HepG2 (cell line): ENCODE results near the gene HLA-DMB. TPM values are rescaled to one million over a fixed set of nuclear protein-coding genes. Genes with fewer than 3 reads are reported as not detected.

ENCODE experiments used
- BCL6 ChIP-seq: IDR thresholded peaks from 2 replicates; pipeline ENCODE4 v1.6.1; 2016; ENCODE audit warnings: missing genetic modification reagents, missing compliant biosample characterization
- HNRNPLL ChIP-seq: fragments of 200-400 bp; formaldehyde crosslinking; IDR thresholded peaks from 2 replicates; pipeline ENCODE4 v1.6.1; 2017; ENCODE audit warnings: mild to moderate bottlenecking, low read depth, low read length; ENCODE audit not compliant: poor library complexity, severe bottlenecking
- HOXA5 ChIP-seq: sonication (generic); formaldehyde crosslinking; IDR thresholded peaks from 2 replicates; pipeline ENCODE4 v1.4.0; 2020; ENCODE audit warnings: missing genetic modification reagents
- MEF2D ChIP-seq: sonication (generic); formaldehyde crosslinking; IDR thresholded peaks from 2 replicates; pipeline ENCODE4 v1.5.1; 2020; ENCODE audit warnings: mild to moderate bottlenecking, missing genetic modification reagents
- MEIS1 ChIP-seq: sonication (generic); formaldehyde crosslinking; IDR thresholded peaks from 2 replicates; pipeline ENCODE4 v1.9.0; 2021; ENCODE audit warnings: mild to moderate bottlenecking, missing genetic modification reagents, moderate library complexity, borderline replicate concordance
- NCOA1 ChIP-seq: sonication (generic); formaldehyde crosslinking; IDR thresholded peaks from 2 replicates; pipeline ENCODE4 v1.9.0; 2021; ENCODE audit warnings: missing genetic modification reagents
- NFE2 ChIP-seq: sonication (generic); formaldehyde crosslinking; IDR thresholded peaks from 2 replicates; pipeline ENCODE4 v1.4.0; 2020; ENCODE audit warnings: missing genetic modification reagents
- RXRA ChIP-seq: sonication (generic); formaldehyde crosslinking; IDR thresholded peaks from 2 replicates; pipeline ENCODE4 v1.5.1; 2020; ENCODE audit warnings: missing genetic modification reagents
- RXRB ChIP-seq: IDR thresholded peaks from 2 replicates; pipeline ENCODE4 v1.6.1; 2016; ENCODE audit warnings: borderline replicate concordance, missing genetic modification reagents, missing compliant biosample characterization
- SP2 ChIP-seq: sonication (generic); formaldehyde crosslinking; IDR thresholded peaks from 2 replicates; pipeline ENCODE4 v1.5.1; 2020; ENCODE audit warnings: mild to moderate bottlenecking, missing genetic modification reagents
- ZBTB3 ChIP-seq: sonication (generic); formaldehyde crosslinking; IDR thresholded peaks from 2 replicates; pipeline ENCODE4 v1.4.0; 2020; ENCODE audit warnings: low read depth, mild to moderate bottlenecking, moderate library complexity, missing genetic modification reagents, borderline replicate concordance
- ZKSCAN1 ChIP-seq: fragments of 150-350 bp; IDR thresholded peaks from 2 replicates; pipeline ENCODE4 v1.6.1; 2014; ENCODE audit warnings: low read length
- ZNF225 ChIP-seq: sonication (generic); formaldehyde crosslinking; IDR thresholded peaks from 2 replicates; pipeline ENCODE4 v1.4.0; 2020; ENCODE audit warnings: mild to moderate bottlenecking, missing genetic modification reagents
- ZNF230 ChIP-seq: sonication (generic); formaldehyde crosslinking; IDR thresholded peaks from 2 replicates; pipeline ENCODE4 v1.4.0; 2020; ENCODE audit warnings: mild to moderate bottlenecking, missing genetic modification reagents
- ZNF260 ChIP-seq: sonication (generic); formaldehyde crosslinking; IDR thresholded peaks from 2 replicates; pipeline ENCODE4 v1.4.0; 2020; ENCODE audit warnings: missing genetic modification reagents, low read depth, mild to moderate bottlenecking, borderline replicate concordance
- ZNF3 ChIP-seq: IDR thresholded peaks from 2 replicates; pipeline ENCODE4 v1.7.0; 2017; ENCODE audit warnings: inconsistent platforms
- ZNF354B ChIP-seq: sonication (generic); formaldehyde crosslinking; IDR thresholded peaks from 2 replicates; pipeline ENCODE4 v1.8.0; 2022; ENCODE audit warnings: mild to moderate bottlenecking, missing genetic modification reagents
- ZNF678 ChIP-seq: sonication (generic); formaldehyde crosslinking; IDR thresholded peaks from 2 replicates; pipeline ENCODE4 v1.4.0; 2020; ENCODE audit warnings: mild to moderate bottlenecking, missing genetic modification reagents
- ZNF75D ChIP-seq: sonication (generic); formaldehyde crosslinking; IDR thresholded peaks from 2 replicates; pipeline ENCODE4 v1.8.1; 2023; ENCODE audit warnings: missing genetic modification reagents, mild to moderate bottlenecking, borderline replicate concordance
- ZNF850 ChIP-seq: sonication (generic); formaldehyde crosslinking; conservative IDR thresholded peaks from 2 replicates; pipeline ENCODE4 v1.9.0; 2021; ENCODE audit warnings: mild to moderate bottlenecking, missing genetic modification reagents
- ZNF879 ChIP-seq: sonication (generic); formaldehyde crosslinking; IDR thresholded peaks from 2 replicates; pipeline ENCODE4 v1.8.1; 2023; ENCODE audit warnings: missing genetic modification reagents
- polyA plus RNA-seq, 8 experiments: library from polyadenylated mRNA; depleted of rRNA in 3 of 8; stranded (reverse) in 7 of 8; unstranded in 1 of 8; fragments of >200 nt; fragmentation: Illumina TruSeq in 4 of 8; extraction: Trizol in 4 of 8; gene quantifications; 2 replicates each; pipeline versions ENCODE4 v1.2.1 to v1.2.3, GENCODE V29; 2011 to 2016; ENCODE audit warnings: low read depth in 4 of 8, missing spikeins in 1 of 8, mixed read lengths in 1 of 8; ENCODE audit not compliant: insufficient read depth in 1 of 8
- total RNA-seq, 5 experiments: library from RNA; depleted of rRNA; stranded (reverse); fragments of >200 nt; fragmentation: Illumina TruSeq; extraction: Trizol; gene quantifications; 2 replicates each; pipeline ENCODE4 v1.2.3, GENCODE V29; 2016; ENCODE audit warnings: low read depth in 1 of 5
- TF ChIP-seq, protein P1 (sequence below): sonication (generic); formaldehyde crosslinking; IDR thresholded peaks from 2 replicates; pipeline ENCODE4 v1.5.1; 2020; ENCODE audit warnings: mild to moderate bottlenecking, missing genetic modification reagents, moderate library complexity

HLA-DMB gene
- total and polyA plus RNA-seq, 2 of the 13 experiments (the other 11 are each of a cell fraction or from before 2014, with no cell fraction given): not detected

GRCh38 chr6:32968867-32969684 lies 28.2 kb upstream of the HLA-DMB start (continued):
- no peak for TF ChIP-seq ZNF879
- no peak; the same call in 1 of the 2 replicates for TF ChIP-seq MEF2D (CRISPR knock-in tag)
- peak; percentile 16; the same call in 1 of the 2 replicates for TF ChIP-seq MEIS1
- no peak for TF ChIP-seq ZBTB3
- no peak for TF ChIP-seq ZKSCAN1
- TF ChIP-seq ZNF225: peak; percentile 93; the same call in 1 of the 2 replicates
- peak; percentile 62; the same call in 1 of the 2 replicates for TF ChIP-seq RXRA (CRISPR knock-in tag)
- TF ChIP-seq ZNF678 (CRISPR knock-in tag): peak; percentile 75; the same call in 1 of the 2 replicates
- no peak for TF ChIP-seq ZNF850 (CRISPR knock-in tag)
- TF ChIP-seq NFE2 (CRISPR knock-in tag): no peak
- TF ChIP-seq ZNF3: peak; percentile 68; the same call in 1 of the 2 replicates
- no peak for TF ChIP-seq ZNF260
- TF ChIP-seq BCL6 (CRISPR knock-in tag): no peak
- peak; percentile 10; the same call in 1 of the 2 replicates for TF ChIP-seq RXRB (CRISPR knock-in tag)
- TF ChIP-seq NCOA1 (CRISPR knock-in tag): no peak
- TF ChIP-seq, protein P1, sequence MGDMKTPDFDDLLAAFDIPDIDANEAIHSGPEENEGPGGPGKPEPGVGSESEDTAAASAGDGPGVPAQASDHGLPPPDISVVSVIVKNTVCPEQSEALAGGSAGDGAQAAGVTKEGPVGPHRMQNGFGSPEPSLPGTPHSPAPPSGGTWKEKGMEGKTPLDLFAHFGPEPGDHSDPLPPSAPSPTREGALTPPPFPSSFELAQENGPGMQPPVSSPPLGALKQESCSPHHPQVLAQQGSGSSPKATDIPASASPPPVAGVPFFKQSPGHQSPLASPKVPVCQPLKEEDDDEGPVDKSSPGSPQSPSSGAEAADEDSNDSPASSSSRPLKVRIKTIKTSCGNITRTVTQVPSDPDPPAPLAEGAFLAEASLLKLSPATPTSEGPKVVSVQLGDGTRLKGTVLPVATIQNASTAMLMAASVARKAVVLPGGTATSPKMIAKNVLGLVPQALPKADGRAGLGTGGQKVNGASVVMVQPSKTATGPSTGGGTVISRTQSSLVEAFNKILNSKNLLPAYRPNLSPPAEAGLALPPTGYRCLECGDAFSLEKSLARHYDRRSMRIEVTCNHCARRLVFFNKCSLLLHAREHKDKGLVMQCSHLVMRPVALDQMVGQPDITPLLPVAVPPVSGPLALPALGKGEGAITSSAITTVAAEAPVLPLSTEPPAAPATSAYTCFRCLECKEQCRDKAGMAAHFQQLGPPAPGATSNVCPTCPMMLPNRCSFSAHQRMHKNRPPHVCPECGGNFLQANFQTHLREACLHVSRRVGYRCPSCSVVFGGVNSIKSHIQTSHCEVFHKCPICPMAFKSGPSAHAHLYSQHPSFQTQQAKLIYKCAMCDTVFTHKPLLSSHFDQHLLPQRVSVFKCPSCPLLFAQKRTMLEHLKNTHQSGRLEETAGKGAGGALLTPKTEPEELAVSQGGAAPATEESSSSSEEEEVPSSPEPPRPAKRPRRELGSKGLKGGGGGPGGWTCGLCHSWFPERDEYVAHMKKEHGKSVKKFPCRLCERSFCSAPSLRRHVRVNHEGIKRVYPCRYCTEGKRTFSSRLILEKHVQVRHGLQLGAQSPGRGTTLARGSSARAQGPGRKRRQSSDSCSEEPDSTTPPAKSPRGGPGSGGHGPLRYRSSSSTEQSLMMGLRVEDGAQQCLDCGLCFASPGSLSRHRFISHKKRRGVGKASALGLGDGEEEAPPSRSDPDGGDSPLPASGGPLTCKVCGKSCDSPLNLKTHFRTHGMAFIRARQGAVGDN (CRISPR knock-in tag): peak; percentile 88
- no peak for TF ChIP-seq HNRNPLL
- TF ChIP-seq ZNF354B (CRISPR knock-in tag): peak; percentile 96
- TF ChIP-seq ZNF230 (CRISPR knock-in tag): peak; percentile 32; the same call in 1 of the 2 replicates
- TF ChIP-seq ZNF75D: no peak
- peak; percentile 36 for TF ChIP-seq SP2 (CRISPR knock-in tag)
- TF ChIP-seq HOXA5: no peak
